Naive thymus-derived CD4-positive, alpha-beta T cell (primary cell): Measurements from ENCODE around the gene DAP3. TPM values are rescaled to one million over a fixed set of nuclear protein-coding genes. Genes with fewer than 3 reads are reported as not detected.

Experiments used
- ATAC-seq: fragments of 150-1000 bp; cut with Tn5 transposase; 2 replicates; pipeline ENCODE4 v1.10.0; 2021; ENCODE audit warnings: mild to moderate bottlenecking, moderate library complexity
- CTCF ChIA-PET: fragments of 350-600 bp; sonication (Branson Sonifier 250); formaldehyde crosslinking; loops from one replicate; lab custom pipeline; 2021; ENCODE audit warnings: antibody characterized with exemption; lab: Charles Lee
- POLR2A ChIA-PET: fragments of 350-600 bp; sonication (Branson Sonifier 250); formaldehyde crosslinking; loops from one replicate; lab custom pipeline; 2021; ENCODE audit warnings: antibody characterized with exemption, inconsistent platforms; lab: Charles Lee
- DNase-seq, 9 donors: peaks; one replicate each; pipeline versions ENCODE4 v3.0.0 to v3.0.0-alpha.2; 2020 to 2022; ENCODE audit warnings: mixed read lengths in 1 of 9
- H3K27ac ChIP-seq: one replicate; pipeline ENCODE4 v1.7.0; 2013; ENCODE audit warnings: mild to moderate bottlenecking, low read depth, low read length, moderate library complexity
- H3K27me3 ChIP-seq, 2 donors: one replicate each; pipeline ENCODE4 v1.7.0; 2013; ENCODE audit warnings: low read length in 2 of 2, mild to moderate bottlenecking in 2 of 2, moderate library complexity in 2 of 2; ENCODE audit not compliant: control insufficient read depth in 2 of 2, insufficient read depth in 2 of 2
- H3K36me3 ChIP-seq, 3 experiments: 1 replicate in 2 of 3; 2 replicates in 1 of 3; pipeline ENCODE4 v1.7.0; 2013; ENCODE audit warnings: low read length in 3 of 3, mild to moderate bottlenecking in 3 of 3, moderate library complexity in 1 of 3; ENCODE audit not compliant: insufficient read depth in 3 of 3, control insufficient read depth in 2 of 3
- H3K4me1 ChIP-seq, 2 donors: one replicate each; pipeline ENCODE4 v1.7.0; 2013; ENCODE audit warnings: low read length in 2 of 2, mild to moderate bottlenecking in 2 of 2, moderate library complexity in 1 of 2; ENCODE audit not compliant: control insufficient read depth in 2 of 2, insufficient read depth in 2 of 2
- H3K4me3 ChIP-seq: 2 replicates; pipeline ENCODE4 v1.7.0; 2013; ENCODE audit warnings: mild to moderate bottlenecking, low read length
- H3K9me3 ChIP-seq, 3 experiments: 1 replicate in 2 of 3; 2 replicates in 1 of 3; pipeline ENCODE4 v1.7.0; 2013; ENCODE audit warnings: low read length in 3 of 3; ENCODE audit not compliant: control insufficient read depth in 2 of 3
- H3K27ac Mint-ChIP-seq, 9 donors: one replicate each; pipeline ENCODE4 v1.8.0; 2020 to 2022; ENCODE audit warnings: mixed read lengths in 9 of 9, mild to moderate bottlenecking in 8 of 9, moderate library complexity in 5 of 9, inconsistent platforms in 2 of 9
- H3K27me3 Mint-ChIP-seq, 5 donors: one replicate each; pipeline ENCODE4 v1.8.0; 2021 to 2022; ENCODE audit warnings: mixed read lengths in 5 of 5, mild to moderate bottlenecking in 1 of 5
- H3K36me3 Mint-ChIP-seq, 5 donors: one replicate each; pipeline ENCODE4 v1.8.0; 2020 to 2022; ENCODE audit warnings: mixed read lengths in 5 of 5, mild to moderate bottlenecking in 3 of 5, inconsistent platforms in 1 of 5
- H3K4me1 Mint-ChIP-seq, 7 donors: one replicate each; pipeline ENCODE4 v1.8.0; 2020 to 2022; ENCODE audit warnings: mixed read lengths in 7 of 7, mild to moderate bottlenecking in 3 of 7, inconsistent platforms in 1 of 7
- H3K4me3 Mint-ChIP-seq, 10 donors: one replicate each; pipeline ENCODE4 v1.8.0; 2020 to 2022; ENCODE audit warnings: mild to moderate bottlenecking in 10 of 10, mixed read lengths in 10 of 10, moderate library complexity in 6 of 10, inconsistent platforms in 2 of 10
- H3K9me3 Mint-ChIP-seq, 11 donors: one replicate each; pipeline ENCODE4 v1.8.0; 2020 to 2022; ENCODE audit warnings: mixed read lengths in 11 of 11, mild to moderate bottlenecking in 4 of 11, inconsistent platforms in 1 of 11, moderate library complexity in 1 of 11
- intact Hi-C, 2 donors: fragments of 100-400 bp; cut with micrococcal nuclease; formaldehyde crosslinking; loops; one replicate each; pipeline ENCODE4 v1.15.1; 2023
- polyA plus RNA-seq, 2 donors: library from polyadenylated mRNA; unstranded; fragments of 300-500 nt; fragmentation: Illumina TruSeq; gene quantifications; one replicate each; pipeline ENCODE4 v1.2.3, GENCODE V29; 2021
- total RNA-seq, 6 experiments: library from RNA in 5 of 6; stranded (reverse) in 5 of 6; gene quantifications; 1 replicate in 5 of 6; 2 replicates in 1 of 6; pipeline ENCODE4 v1.2.3 and lab custom pipeline; 2021 to 2026

Gene DAP3
- total and polyA plus RNA-seq, 7 experiments from 2014 or later = 111 to 155 (median 135) TPM

DNA sequence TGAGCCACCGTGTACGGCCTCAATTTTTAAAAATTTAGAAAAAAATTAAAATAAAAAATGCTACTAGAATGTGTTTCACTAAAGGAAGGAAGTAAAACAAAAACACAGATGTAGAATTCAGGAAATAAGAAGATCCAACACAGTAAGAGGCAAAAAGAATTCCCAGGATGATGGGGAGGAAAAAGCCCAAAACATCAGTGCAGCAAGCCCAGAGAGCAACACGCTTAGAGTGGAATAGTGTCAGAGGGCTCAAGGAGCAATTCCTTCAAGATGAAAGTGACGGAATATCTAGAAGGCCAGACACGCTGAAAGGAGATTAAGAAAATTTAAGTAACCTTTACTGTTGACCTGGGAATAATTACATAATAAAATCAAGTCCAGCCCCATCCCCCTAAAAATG, 80.4 kb downstream of the DAP3 start:
- Mint-ChIP-seq H3K4me1 (peaks cover 0 to 2% (median 0%) of the 10 kb centered on the region in 7 donors), H3K27me3 (no peaks in the 10 kb centered on the region), H3K27ac (peak overlapping the region in 1 of 9 donors; percentile 5), H3K4me3 (no peak overlapping the region), H3K9me3 (no peaks in the 10 kb centered on the region), H3K36me3 (peaks cover 12 to 59% (median 34%) of the 10 kb centered on the region in 5 donors)
- DNase-seq (no peak), ATAC-seq (no peak)
- ChIA-PET CTCF (no interaction called here), POLR2A (no interaction called here)
- Histone ChIP-seq H3K4me1 (no peaks in the 10 kb centered on the region), H3K4me3 (no peak overlapping the region), H3K27me3 (no peaks in the 10 kb centered on the region), H3K27ac (no peak overlapping the region), H3K36me3 (peaks cover 7 to 85% (median 20%) of the 10 kb centered on the region in 3 experiments), H3K9me3 (no peaks in the 10 kb centered on the region)
- intact Hi-C loops = no loop called here

DNA sequence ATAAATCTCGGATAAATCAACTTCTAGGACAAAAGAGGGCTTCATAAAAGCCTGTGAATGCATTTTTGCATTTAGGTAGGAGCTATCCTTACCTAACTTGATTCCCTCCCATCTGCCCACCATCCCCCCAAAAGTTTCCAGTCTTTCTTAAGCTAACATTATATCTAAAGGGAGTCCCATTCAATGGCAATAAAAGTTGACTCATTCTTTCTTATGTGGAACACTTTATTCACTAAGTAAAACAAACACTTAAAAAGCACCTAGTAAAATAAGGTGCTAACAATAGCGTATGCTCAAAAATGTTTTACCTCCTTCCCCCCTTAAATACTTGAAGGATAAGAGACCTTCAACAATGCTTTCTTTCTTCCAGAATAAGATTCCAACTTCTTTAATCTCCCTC, 84.3 kb downstream of the DAP3 start:
- Histone ChIP-seq H3K4me3 (no peak overlapping the region), H3K4me1 (no peaks in the 10 kb centered on the region), H3K9me3 (no peaks in the 10 kb centered on the region), H3K27ac (no peak overlapping the region), H3K36me3 (peaks cover 7 to 88% (median 19%) of the 10 kb centered on the region in 3 experiments), H3K27me3 (no peaks in the 10 kb centered on the region)
- peak overlapping the region in 3 of 9 donors; percentile 16 to 51 (median 23) for H3K27ac Mint-ChIP-seq
- intact Hi-C loops = no loop called here
- no peak overlapping the region for H3K4me3 Mint-ChIP-seq
- ATAC-seq (no peak), DNase-seq (no peak)
- H3K9me3 Mint-ChIP-seq = no peaks in the 10 kb centered on the region
- H3K27me3 Mint-ChIP-seq = no peaks in the 10 kb centered on the region
- ChIA-PET CTCF (no interaction called here), POLR2A (no interaction called here)
- peaks cover 3 to 62% (median 47%) of the 10 kb centered on the region in 5 donors for H3K36me3 Mint-ChIP-seq
- H3K4me1 Mint-ChIP-seq = peaks cover 0 to 17% (median 0%) of the 10 kb centered on the region in 7 donors

DNA sequence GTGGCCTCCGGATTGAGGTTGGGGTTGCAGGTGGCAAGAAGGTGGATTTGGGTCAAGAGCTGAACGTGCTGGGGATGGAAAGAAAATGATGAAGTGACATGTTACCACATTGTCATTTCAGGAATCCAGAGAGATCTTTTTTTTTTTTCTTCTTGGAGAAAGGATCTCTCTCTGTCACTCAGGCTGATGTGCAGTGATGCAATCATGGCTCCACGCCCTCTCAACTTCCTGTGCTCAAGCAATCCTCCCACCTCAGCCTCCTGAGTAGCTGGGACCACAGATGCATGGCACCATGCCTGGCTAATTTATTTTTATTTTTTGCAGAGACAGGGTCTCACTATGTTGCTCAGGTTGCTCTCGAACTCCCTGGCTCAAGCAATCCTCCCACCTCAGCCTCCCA, 87.5 kb downstream of the DAP3 start:
- H3K36me3 ChIP-seq = peaks cover 2 to 64% (median 19%) of the 10 kb centered on the region in 3 experiments

DNA sequence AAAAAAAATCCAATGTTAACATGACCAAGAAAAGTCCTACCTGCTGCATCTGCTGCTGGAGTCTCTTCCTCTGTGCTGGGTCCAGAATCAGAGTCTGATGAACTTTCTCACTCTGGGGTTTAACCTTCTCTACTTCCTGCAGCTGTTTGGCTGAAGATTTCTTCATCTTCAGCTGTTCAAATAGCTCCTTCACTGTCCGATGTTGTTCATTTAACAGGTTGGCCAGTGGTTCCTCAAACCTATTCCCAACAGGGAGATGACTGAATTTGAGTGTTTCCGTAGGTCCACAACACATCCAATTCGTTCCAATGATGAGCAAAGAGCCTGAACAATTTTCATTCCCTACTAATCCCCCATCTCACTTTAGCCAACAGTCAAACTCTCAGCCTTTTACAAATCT, 88.7 kb downstream of the DAP3 start:
- no peaks in the 10 kb centered on the region for H3K4me1 ChIP-seq
- no peak overlapping the region for H3K27ac ChIP-seq
- no peaks in the 10 kb centered on the region for H3K9me3 ChIP-seq
- intact Hi-C loops = no loop called here
- H3K27me3 ChIP-seq = no peaks in the 10 kb centered on the region
- CTCF ChIA-PET = interaction anchor here (0.5 kb wide), 1 partner anchor 18 kb away, joined by 3 read pairs; no protein-coding TSS in a partner anchor
- peak overlapping the region in 5 of 9 donors; percentile 15 to 75 (median 69) for H3K27ac Mint-ChIP-seq
- H3K4me3 Mint-ChIP-seq = no peak overlapping the region
- peaks cover 0 to 43% (median 30%) of the 10 kb centered on the region in 5 donors for H3K36me3 Mint-ChIP-seq
- no peaks in the 10 kb centered on the region for H3K27me3 Mint-ChIP-seq
- DNase-seq (no peak), ATAC-seq (no peak)
- peaks cover 0 to 17% (median 0%) of the 10 kb centered on the region in 7 donors for H3K4me1 Mint-ChIP-seq
- POLR2A ChIA-PET = no interaction called here
- H3K36me3 ChIP-seq = peaks cover 0 to 53% (median 19%) of the 10 kb centered on the region in 3 experiments
- H3K9me3 Mint-ChIP-seq = no peaks in the 10 kb centered on the region
- H3K4me3 ChIP-seq = no peak overlapping the region

More for the DNA sequence above, 87.5 kb downstream of the DAP3 start:
- ChIA-PET CTCF (interaction anchor here (0.6 kb wide), 1 partner anchor 469 kb away, joined by 6 read pairs; no protein-coding TSS in a partner anchor), POLR2A (interaction anchor here (0.6 to 0.8 kb wide), 2 partner anchors 43 to 122 kb away, joined by 3 read pairs; no protein-coding TSS in a partner anchor)
- H3K36me3 Mint-ChIP-seq = peaks cover 0 to 43% (median 34%) of the 10 kb centered on the region in 5 donors
- DNase-seq (no peak), ATAC-seq (no peak)
- no peaks in the 10 kb centered on the region for H3K27me3 Mint-ChIP-seq
- Histone ChIP-seq H3K9me3 (no peaks in the 10 kb centered on the region), H3K27me3 (no peaks in the 10 kb centered on the region), H3K4me1 (no peaks in the 10 kb centered on the region), H3K27ac (no peak overlapping the region), H3K4me3 (no peak overlapping the region)
- H3K27ac Mint-ChIP-seq = peak overlapping the region in 4 of 9 donors; percentile 28 to 71 (median 48)
- H3K4me3 Mint-ChIP-seq = no peak overlapping the region
- intact Hi-C loops = no loop called here
- no peaks in the 10 kb centered on the region for H3K9me3 Mint-ChIP-seq
- peaks cover 0 to 17% (median 0%) of the 10 kb centered on the region in 7 donors for H3K4me1 Mint-ChIP-seq

Other genes starting within 250 kb of the DAP3 start
- gene ASH1L, start 126.3 kb upstream of the DAP3 start, total RNA-seq = 100 to 1,000 TPM in 2 of 5 experiments, 10 to 100 TPM in 3; 57.2 to 109 (median 95.1) TPM
- 10 to 100 TPM; 20.1 to 34.9 TPM for gene ASH1L, start 126.3 kb upstream of the DAP3 start, polyA plus RNA-seq
- gene MSTO1, start 78.9 kb upstream of the DAP3 start, total RNA-seq = 100 to 1,000 TPM in 2 of 5 experiments, 10 to 100 TPM in 3; 54.8 to 129 (median 76.7) TPM
- 10 to 100 TPM; 15.6 to 26.8 TPM for gene MSTO1, start 78.9 kb upstream of the DAP3 start, polyA plus RNA-seq
- gene YY1AP1, start 317 bp upstream of the DAP3 start, total RNA-seq = 100 to 1,000 TPM in 2 of 5 experiments, 10 to 100 TPM in 3; 81.2 to 130 (median 88.2) TPM
- gene YY1AP1, start 317 bp upstream of the DAP3 start, polyA plus RNA-seq = 10 to 100 TPM; 37.4 to 59.3 TPM
- 100 to 1,000 TPM in 4 of 5 experiments, 10 to 100 TPM in 1; 87.2 to 138 (median 106) TPM for gene GON4L, start 168.1 kb downstream of the DAP3 start, total RNA-seq
- 10 to 100 TPM; 25.4 to 40.5 TPM for gene GON4L, start 168.1 kb downstream of the DAP3 start, polyA plus RNA-seq
- 10 to 100 TPM in 2 of 5 experiments, 1 to 10 TPM in 3; 1.4 to 22.9 (median 2.7) TPM for gene SYT11, start 170.5 kb downstream of the DAP3 start, total RNA-seq
- gene SYT11, start 170.5 kb downstream of the DAP3 start, polyA plus RNA-seq = under 1 TPM; 0.39 to 0.48 TPM
- 10 to 100 TPM; 34.0 to 83.9 (median 41.4) TPM for gene RIT1, start 222.3 kb downstream of the DAP3 start, total RNA-seq
- gene RIT1, start 222.3 kb downstream of the DAP3 start, polyA plus RNA-seq = 10 to 100 TPM; 19.1 to 19.7 TPM
- 100 to 1,000 TPM in 2 of 5 experiments, 10 to 100 TPM in 3; 64.6 to 117 (median 79.8) TPM for gene KHDC4, start 245.3 kb downstream of the DAP3 start, total RNA-seq
- 1 to 10 TPM; 8.1 to 9.3 TPM for gene KHDC4, start 245.3 kb downstream of the DAP3 start, polyA plus RNA-seq